IMR-90 (cell line): Measurements from ENCODE around the gene TAF3. TPM values are rescaled to one million over a fixed set of nuclear protein-coding genes. Genes with fewer than 3 reads are reported as not detected.

Source experiments
- ATAC-seq: fragments of 200-7000 bp; cut with Tn5 transposase; 2 replicates; pipeline ENCODE4 v1.9.1; 2020; ENCODE audit warnings: low read depth, mild to moderate bottlenecking, moderate library complexity
- BruUV-seq: library from RNA; stranded (reverse); fragments of 400-500 nt; replicated peaks from 2 replicates; lab custom pipeline; 2021; lab: Mats Ljungman, UMichigan
- CTCF ChIA-PET: fragments of 300-600 bp; formaldehyde crosslinking; extraction: SDS; loops from one replicate; lab custom pipeline; 2021; ENCODE audit warnings: antibody characterized with exemption; lab: Yijun Ruan, JAX
- POLR2A ChIA-PET: fragments of 300-600 bp; sonication (Branson Sonifier 250); formaldehyde crosslinking; loops from one replicate; lab custom pipeline; 2022; ENCODE audit warnings: antibody characterized with exemption; ENCODE audit not compliant: unreplicated experiment; lab: Charles Lee
- DNase-seq: peaks from one replicate; pipeline ENCODE4 v3.0.0; 2013
- H2AFZ ChIP-seq: replicated peaks from 2 replicates; pipeline ENCODE3; 2013; ENCODE audit warnings: low read length, mild to moderate bottlenecking; ENCODE audit not compliant: poor library complexity
- H2AK5ac ChIP-seq: 2 replicates; pipeline ENCODE4 v1.6.1; 2013; ENCODE audit warnings: low read depth, low read length, inconsistent platforms
- H2AK9ac ChIP-seq: replicated peaks from 2 replicates; pipeline ENCODE3; 2013; ENCODE audit warnings: mild to moderate bottlenecking, low read depth, low read length, moderate library complexity; ENCODE audit not compliant: poor library complexity
- H2BK120ac ChIP-seq: 2 replicates; pipeline ENCODE4 v1.6.1; 2013; ENCODE audit warnings: low read depth, low read length, inconsistent platforms
- H2BK15ac ChIP-seq: 3 replicates; pipeline ENCODE4 v1.6.1; 2013; ENCODE audit warnings: low read depth, low read length, inconsistent platforms
- H2BK20ac ChIP-seq: 2 replicates; pipeline ENCODE4 v1.6.1; 2013; ENCODE audit warnings: low read depth, mild to moderate bottlenecking, inconsistent platforms, low read length, moderate library complexity
- H2BK5ac ChIP-seq: 2 replicates; pipeline ENCODE4 v1.6.1; 2013; ENCODE audit warnings: mild to moderate bottlenecking, low read depth, low read length, inconsistent platforms; ENCODE audit not compliant: poor library complexity, severe bottlenecking
- H3K14ac ChIP-seq: replicated peaks from 2 replicates; pipeline ENCODE4 v1.6.1; 2013; ENCODE audit warnings: low read depth, low read length, inconsistent platforms
- H3K18ac ChIP-seq: 2 replicates; pipeline ENCODE4 v1.6.1; 2013; ENCODE audit warnings: low read depth, low read length, control low read depth
- H3K23ac ChIP-seq: 2 replicates; pipeline ENCODE4 v1.6.1; 2013; ENCODE audit warnings: low read depth, low read length, inconsistent platforms
- H3K27ac ChIP-seq: 2 replicates; pipeline ENCODE4 v1.5.1; 2013; ENCODE audit warnings: mild to moderate bottlenecking, control low read depth, low read length; ENCODE audit not compliant: insufficient read depth
- H3K27me3 ChIP-seq: 2 replicates; pipeline ENCODE4 v1.6.1; 2013; ENCODE audit warnings: low read length; ENCODE audit not compliant: control insufficient read depth, insufficient read depth
- H3K36me3 ChIP-seq: 2 replicates; pipeline ENCODE4 v1.6.1; 2013; ENCODE audit warnings: low read length, mixed read lengths; ENCODE audit not compliant: control insufficient read depth, insufficient read depth
- H3K4ac ChIP-seq: 2 replicates; pipeline ENCODE4 v1.6.1; 2013; ENCODE audit warnings: low read depth, low read length, inconsistent platforms
- H3K4me1 ChIP-seq: 2 replicates; pipeline ENCODE4 v1.6.1; 2013; ENCODE audit warnings: low read length, mixed read lengths; ENCODE audit not compliant: control insufficient read depth, insufficient read depth
- H3K4me2 ChIP-seq: 2 replicates; pipeline ENCODE4 v1.6.1; 2013; ENCODE audit warnings: low read depth, mild to moderate bottlenecking, control low read depth, low read length, moderate library complexity
- H3K4me3 ChIP-seq: 2 replicates; pipeline ENCODE4 v1.5.1; 2013; ENCODE audit warnings: low read depth, mild to moderate bottlenecking, control low read depth, low read length, moderate library complexity; ENCODE audit not compliant: insufficient read depth
- H3K56ac ChIP-seq: 2 replicates; pipeline ENCODE4 v1.6.1; 2013; ENCODE audit warnings: low read length, inconsistent platforms; ENCODE audit not compliant: insufficient read depth; ENCODE audit errors: extremely low read depth
- H3K79me1 ChIP-seq, 2 experiments: 2 replicates each; pipeline ENCODE4 v1.6.1; 2013; ENCODE audit warnings: low read length in 2 of 2, inconsistent platforms in 1 of 2, low read depth in 1 of 2
- H3K9ac ChIP-seq: 2 replicates; pipeline ENCODE4 v1.6.1; 2013; ENCODE audit warnings: low read depth, low read length, control low read depth
- H3K9me1 ChIP-seq: 2 replicates; pipeline ENCODE4 v1.6.1; 2013; ENCODE audit warnings: low read length, inconsistent platforms; ENCODE audit not compliant: insufficient read depth
- H3K9me3 ChIP-seq: 2 replicates; pipeline ENCODE4 v1.6.1; 2013; ENCODE audit warnings: low read length; ENCODE audit not compliant: control insufficient read depth, insufficient read depth
- H4K20me1 ChIP-seq: 2 replicates; pipeline ENCODE4 v1.6.1; 2013; ENCODE audit warnings: low read length, inconsistent platforms; ENCODE audit not compliant: insufficient read depth
- H4K5ac ChIP-seq: 2 replicates; pipeline ENCODE4 v1.6.1; 2013; ENCODE audit warnings: mild to moderate bottlenecking, low read depth, low read length, control low read depth
- H4K8ac ChIP-seq, 2 experiments: 2 replicates each; pipeline ENCODE4 v1.6.1; 2013; ENCODE audit warnings: low read depth in 2 of 2, low read length in 2 of 2, control low read depth in 1 of 2, inconsistent platforms in 1 of 2
- H4K91ac ChIP-seq: 2 replicates; pipeline ENCODE4 v1.6.1; 2013; ENCODE audit warnings: low read depth, low read length, inconsistent platforms; ENCODE audit not compliant: insufficient read depth
- BHLHE40 ChIP-seq: fragments of 150-350 bp; IDR thresholded peaks from 2 replicates; pipeline ENCODE4 v1.6.1; 2016; ENCODE audit warnings: mild to moderate bottlenecking, low read depth, low read length
- CEBPB ChIP-seq: IDR thresholded peaks from 2 replicates; pipeline ENCODE4 v1.6.1; 2012; ENCODE audit warnings: low read depth, low read length, improper control_type of control experiment
- FOS ChIP-seq: fragments of 150-350 bp; IDR thresholded peaks from 2 replicates; pipeline ENCODE4 v1.6.1; 2016; ENCODE audit warnings: low read depth, low read length
- MAFK ChIP-seq: IDR thresholded peaks from 2 replicates; pipeline ENCODE4 v1.6.1; 2012; ENCODE audit warnings: low read depth, low read length, improper control_type of control experiment
- MXI1 ChIP-seq: IDR thresholded peaks from 2 replicates; pipeline ENCODE4 v1.6.1; 2012; ENCODE audit warnings: low read depth, mild to moderate bottlenecking, low read length, moderate library complexity, borderline replicate concordance
- NFE2L2 ChIP-seq: fragments of 150-350 bp; IDR thresholded peaks from 2 replicates; pipeline ENCODE4 v1.6.1; 2016; ENCODE audit warnings: low read depth, mild to moderate bottlenecking, low read length
- POLR2A ChIP-seq: IDR thresholded peaks from 2 replicates; pipeline ENCODE4 v1.6.1; 2012; ENCODE audit warnings: mild to moderate bottlenecking, low read depth, low read length
- SMC3 ChIP-seq: fragments of 150-350 bp; IDR thresholded peaks from 2 replicates; pipeline ENCODE4 v1.6.1; 2016; ENCODE audit warnings: low read depth, mild to moderate bottlenecking, antibody characterized with exemption, low read length, moderate library complexity
- WGBS, 2 experiments: methylation state at CpG; one replicate each; pipeline versions ENCODE4 v1.1.5 to v1.1.7; 2013; ENCODE audit warnings: missing lambda C conversion rate in 2 of 2; ENCODE audit not compliant: insufficient read length in 1 of 2; ENCODE audit errors: extremely low coverage in 2 of 2; 5-methylcytosine and 5-hydroxymethylcytosine counted together
- dilution Hi-C: fragments of 300-500 bp; cut with HindIII; formaldehyde crosslinking; loops from one replicate; pipeline ENCODE4 v1.14.3; 2018; ENCODE audit warnings: low sequenced_read_pairs; ENCODE audit not compliant: unreplicated experiment
- in situ Hi-C: fragments of 300-500 bp; cut with MboI; formaldehyde crosslinking; loops from 3 replicates; pipeline ENCODE4 v1.14.3; 2019; ENCODE audit warnings: low sequenced_read_pairs, inconsistent platforms, mixed read lengths
- intact Hi-C: fragments of 100-400 bp; cut with micrococcal nuclease; formaldehyde crosslinking; loops from 2 replicates; pipeline ENCODE4 v1.10.0; 2022
- polyA plus RNA-seq, 3 experiments: library from polyadenylated mRNA; depleted of rRNA; stranded (reverse); fragments of >200 nt; gene quantifications; 2 replicates each; pipeline ENCODE4 v1.2.3, GENCODE V29; 2012; ENCODE audit warnings: low replicate concordance in 1 of 3
- total RNA-seq: library from RNA; depleted of rRNA; stranded (reverse); fragments of >200 nt; gene quantifications from 2 replicates; pipeline ENCODE4 v1.2.3, GENCODE V29; 2012
- TF ChIP-seq, protein P1 (sequence below): fragments of 150-350 bp; IDR thresholded peaks from 2 replicates; pipeline ENCODE4 v1.6.1; 2017; ENCODE audit warnings: mild to moderate bottlenecking, antibody characterized with exemption, low read length, low read depth
- TF ChIP-seq, protein P2 (sequence below): conservative IDR thresholded peaks from 2 replicates; pipeline ENCODE4 v1.5.1; 2012; ENCODE audit warnings: mild to moderate bottlenecking, low read depth, low read length, improper control_type of control experiment

The TAF3 gene
- total and polyA plus RNA-seq, 2 of the 4 experiments (the other 2 are of a cell fraction) = 1.4 to 2.3 TPM

DNA sequence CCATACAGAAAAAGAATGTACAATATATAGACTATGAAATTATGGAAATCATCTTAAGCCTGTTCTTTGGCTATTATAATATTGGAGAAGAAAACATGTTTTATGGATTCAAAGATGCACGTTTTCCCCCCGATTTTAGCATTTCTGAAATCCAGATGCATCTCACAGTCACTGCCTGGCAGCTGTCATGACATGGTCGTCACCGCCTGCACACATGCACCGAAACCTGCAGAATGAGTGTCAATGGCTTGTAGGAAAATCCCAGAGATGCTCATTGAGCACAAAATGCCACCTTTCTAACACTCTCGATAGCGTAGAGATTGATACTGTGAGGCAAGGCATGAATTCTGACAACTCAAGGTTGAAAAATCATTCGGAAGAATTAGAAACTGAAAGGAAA lies 115.5 kb downstream of the TAF3 start:
- Histone ChIP-seq H3K14ac (no peak overlapping the region), H3K36me3 (no peaks in the 10 kb centered on the region), H3K9me3 (no peaks in the 10 kb centered on the region), H4K20me1 (no peaks in the 10 kb centered on the region), H3K4me3 (no peak overlapping the region), H2BK120ac (no peak overlapping the region), H2AK9ac (no peak overlapping the region), H4K5ac (no peak overlapping the region), H3K27ac (no peak overlapping the region), H2AK5ac (no peak overlapping the region), H3K9ac (no peak overlapping the region), H3K79me1 (peaks cover 12 to 14% of the 10 kb centered on the region in 2 experiments), H2BK15ac (no peak overlapping the region), H2BK5ac (no peak overlapping the region), H4K91ac (no peak overlapping the region), H3K4me2 (no peak overlapping the region), H2AFZ (no peak overlapping the region), H2BK20ac (no peak overlapping the region), H3K9me1 (peaks cover 3% of the 10 kb centered on the region; the same call in 1 of the 2 replicates), H3K23ac (no peak overlapping the region), H4K8ac (no peak overlapping the region), H3K27me3 (no peaks in the 10 kb centered on the region), H3K4ac (no peak overlapping the region), H3K56ac (no peak overlapping the region), H3K18ac (no peak overlapping the region), H3K4me1 (peaks cover 3% of the 10 kb centered on the region; the same call in 1 of the 2 replicates)
- no peak for ATAC-seq
- intact Hi-C loops = no loop called here
- POLR2A ChIA-PET = no interaction called here
- dilution Hi-C loops = no loop called here
- WGBS, 2 experiments = no CpG with 5 or more reads among the region's 8 CpGs
- in situ Hi-C loops = no loop called here
- CTCF ChIA-PET = no interaction called here
- BruUV-seq = no TSS peak
- no peak for DNase-seq
- TF ChIP-seq MXI1 (no peak), SMC3 (no peak), POLR2A (no peak), MAFK (no peak), FOS (no peak), NFE2L2 (no peak), BHLHE40 (no peak), CEBPB (no peak)
- TF ChIP-seq, protein P1, sequence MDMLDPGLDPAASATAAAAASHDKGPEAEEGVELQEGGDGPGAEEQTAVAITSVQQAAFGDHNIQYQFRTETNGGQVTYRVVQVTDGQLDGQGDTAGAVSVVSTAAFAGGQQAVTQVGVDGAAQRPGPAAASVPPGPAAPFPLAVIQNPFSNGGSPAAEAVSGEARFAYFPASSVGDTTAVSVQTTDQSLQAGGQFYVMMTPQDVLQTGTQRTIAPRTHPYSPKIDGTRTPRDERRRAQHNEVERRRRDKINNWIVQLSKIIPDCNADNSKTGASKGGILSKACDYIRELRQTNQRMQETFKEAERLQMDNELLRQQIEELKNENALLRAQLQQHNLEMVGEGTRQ = no peak
- TF ChIP-seq, protein P2, sequence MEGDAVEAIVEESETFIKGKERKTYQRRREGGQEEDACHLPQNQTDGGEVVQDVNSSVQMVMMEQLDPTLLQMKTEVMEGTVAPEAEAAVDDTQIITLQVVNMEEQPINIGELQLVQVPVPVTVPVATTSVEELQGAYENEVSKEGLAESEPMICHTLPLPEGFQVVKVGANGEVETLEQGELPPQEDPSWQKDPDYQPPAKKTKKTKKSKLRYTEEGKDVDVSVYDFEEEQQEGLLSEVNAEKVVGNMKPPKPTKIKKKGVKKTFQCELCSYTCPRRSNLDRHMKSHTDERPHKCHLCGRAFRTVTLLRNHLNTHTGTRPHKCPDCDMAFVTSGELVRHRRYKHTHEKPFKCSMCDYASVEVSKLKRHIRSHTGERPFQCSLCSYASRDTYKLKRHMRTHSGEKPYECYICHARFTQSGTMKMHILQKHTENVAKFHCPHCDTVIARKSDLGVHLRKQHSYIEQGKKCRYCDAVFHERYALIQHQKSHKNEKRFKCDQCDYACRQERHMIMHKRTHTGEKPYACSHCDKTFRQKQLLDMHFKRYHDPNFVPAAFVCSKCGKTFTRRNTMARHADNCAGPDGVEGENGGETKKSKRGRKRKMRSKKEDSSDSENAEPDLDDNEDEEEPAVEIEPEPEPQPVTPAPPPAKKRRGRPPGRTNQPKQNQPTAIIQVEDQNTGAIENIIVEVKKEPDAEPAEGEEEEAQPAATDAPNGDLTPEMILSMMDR = no peak
